ENCODE results near the gene LTB4R2.

GRCh38 chr14:24286996-24287395 lies 22.9 kb upstream of the LTB4R2 start:
- TF ChIP-seq CTCF (IDR thresholded peaks at IDR 0.05) (no peak), POLR2A (IDR thresholded peaks at IDR 0.05) (no peak)

Data from lower leg skin (tissue), 3 donors.